HCT116 (cell line): ENCODE data around the gene SDC1.

Source experiments
- CTCF ChIP-seq, 3 experiments: fragments of 200-600 bp in 1 of 3; sonication (generic) in 1 of 3; IDR thresholded peaks in 2 of 3; conservative IDR thresholded peaks in 1 of 3; 2 replicates each; pipeline ENCODE4 v1.5.1; 2012 to 2017; ENCODE audit warnings: low read depth in 2 of 3, low read length in 2 of 3, antibody characterized with exemption in 1 of 3, borderline replicate concordance in 1 of 3, control low read depth in 1 of 3, mild to moderate bottlenecking in 1 of 3, mixed read lengths in 1 of 3, mixed run types in 1 of 3, moderate library complexity in 1 of 3; ENCODE audit not compliant: insufficient read depth in 1 of 3
- EZH2 ChIP-seq: fragments of 200-600 bp; sonication (generic); IDR thresholded peaks from 2 replicates; pipeline ENCODE4 v1.6.1; 2017; ENCODE audit warnings: antibody characterized with exemption, mixed run types
- EZH2phosphoT487 ChIP-seq: fragments of 200-600 bp; IDR thresholded peaks from 2 replicates; pipeline ENCODE4 v1.6.1; 2018; ENCODE audit warnings: antibody characterized with exemption, borderline replicate concordance
- FOSL1 ChIP-seq: IDR thresholded peaks from 2 replicates; pipeline ENCODE4 v1.6.1; 2012; ENCODE audit warnings: low read depth
- MAX ChIP-seq: IDR thresholded peaks from 2 replicates; pipeline ENCODE4 v1.6.1; 2012
- POLR2A ChIP-seq: IDR thresholded peaks from 2 replicates; pipeline ENCODE4 v1.7.0; 2011; ENCODE audit warnings: borderline replicate concordance; ENCODE audit not compliant: insufficient read depth, insufficient read length; ENCODE audit errors: extremely low read depth
- POLR2AphosphoS5 ChIP-seq: IDR thresholded peaks from 2 replicates; pipeline ENCODE4 v1.6.1; 2011; ENCODE audit warnings: mild to moderate bottlenecking, low read depth, low read length, moderate library complexity
- RAD21 ChIP-seq: IDR thresholded peaks from 2 replicates; pipeline ENCODE4 v1.6.1; 2012; ENCODE audit warnings: low read depth, mild to moderate bottlenecking
- SIN3A ChIP-seq: IDR thresholded peaks from 2 replicates; pipeline ENCODE4 v1.6.1; 2012; ENCODE audit warnings: low read depth
- TCF7L2 ChIP-seq: IDR thresholded peaks from 2 replicates; pipeline ENCODE4 v1.7.0; 2011; ENCODE audit warnings: borderline replicate concordance, inconsistent platforms; ENCODE audit not compliant: insufficient read depth, insufficient read length; ENCODE audit errors: extremely low read depth
- ZFX ChIP-seq: fragments of 450-650 bp; IDR thresholded peaks from 2 replicates; pipeline ENCODE4 v1.6.1; 2017
- ZNF274 ChIP-seq: fragments of 200-500 bp; sonication (Bioruptor generic); IDR thresholded peaks from 2 replicates; pipeline ENCODE4 v1.6.1; 2014; ENCODE audit warnings: mild to moderate bottlenecking, low read depth, low read length, inconsistent platforms
- TF ChIP-seq, protein P1 (sequence below): IDR thresholded peaks from 2 replicates; pipeline ENCODE4 v1.6.1; 2012; ENCODE audit warnings: low read depth

DNA sequence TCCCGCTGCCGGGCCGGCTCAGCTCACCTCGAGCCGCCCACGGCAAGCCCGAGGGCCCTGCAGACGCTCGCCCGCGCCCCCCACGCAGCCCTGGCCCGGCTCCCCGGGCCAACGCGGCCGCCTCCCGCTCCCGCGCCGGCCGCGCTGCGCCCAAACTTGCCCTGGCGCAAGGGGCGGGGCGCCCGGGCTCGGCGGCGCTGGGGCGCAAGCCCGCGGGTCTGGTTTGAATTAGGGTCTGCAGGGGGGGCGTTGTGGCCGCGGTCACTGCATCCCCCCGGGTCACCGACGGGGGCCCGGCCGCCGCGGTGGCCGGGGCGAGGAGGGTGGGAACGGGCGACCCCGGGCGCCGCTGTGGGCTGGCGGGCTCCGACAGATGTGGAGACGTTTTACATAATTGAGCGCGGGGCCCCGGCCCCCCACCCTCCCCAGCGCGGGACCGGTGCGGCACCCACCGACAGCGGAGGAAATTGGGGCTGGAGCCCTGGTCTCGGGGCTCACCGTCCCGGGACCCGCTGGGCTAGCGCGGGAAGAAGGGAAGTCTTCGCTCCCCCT is 690 bp downstream of the SDC1 start:
- TF ChIP-seq, protein P1, sequence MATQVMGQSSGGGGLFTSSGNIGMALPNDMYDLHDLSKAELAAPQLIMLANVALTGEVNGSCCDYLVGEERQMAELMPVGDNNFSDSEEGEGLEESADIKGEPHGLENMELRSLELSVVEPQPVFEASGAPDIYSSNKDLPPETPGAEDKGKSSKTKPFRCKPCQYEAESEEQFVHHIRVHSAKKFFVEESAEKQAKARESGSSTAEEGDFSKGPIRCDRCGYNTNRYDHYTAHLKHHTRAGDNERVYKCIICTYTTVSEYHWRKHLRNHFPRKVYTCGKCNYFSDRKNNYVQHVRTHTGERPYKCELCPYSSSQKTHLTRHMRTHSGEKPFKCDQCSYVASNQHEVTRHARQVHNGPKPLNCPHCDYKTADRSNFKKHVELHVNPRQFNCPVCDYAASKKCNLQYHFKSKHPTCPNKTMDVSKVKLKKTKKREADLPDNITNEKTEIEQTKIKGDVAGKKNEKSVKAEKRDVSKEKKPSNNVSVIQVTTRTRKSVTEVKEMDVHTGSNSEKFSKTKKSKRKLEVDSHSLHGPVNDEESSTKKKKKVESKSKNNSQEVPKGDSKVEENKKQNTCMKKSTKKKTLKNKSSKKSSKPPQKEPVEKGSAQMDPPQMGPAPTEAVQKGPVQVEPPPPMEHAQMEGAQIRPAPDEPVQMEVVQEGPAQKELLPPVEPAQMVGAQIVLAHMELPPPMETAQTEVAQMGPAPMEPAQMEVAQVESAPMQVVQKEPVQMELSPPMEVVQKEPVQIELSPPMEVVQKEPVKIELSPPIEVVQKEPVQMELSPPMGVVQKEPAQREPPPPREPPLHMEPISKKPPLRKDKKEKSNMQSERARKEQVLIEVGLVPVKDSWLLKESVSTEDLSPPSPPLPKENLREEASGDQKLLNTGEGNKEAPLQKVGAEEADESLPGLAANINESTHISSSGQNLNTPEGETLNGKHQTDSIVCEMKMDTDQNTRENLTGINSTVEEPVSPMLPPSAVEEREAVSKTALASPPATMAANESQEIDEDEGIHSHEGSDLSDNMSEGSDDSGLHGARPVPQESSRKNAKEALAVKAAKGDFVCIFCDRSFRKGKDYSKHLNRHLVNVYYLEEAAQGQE, result no peak
- TF ChIP-seq CTCF (IDR thresholded peaks at IDR 0.05 in 2 of 3, conservative IDR thresholded peaks at IDR 0.05 in 1 of 3; ENCODE audit: borderline replicate concordance in 1 of 3, insufficient read depth in 1 of 3, low read depth in 2 of 3, low read length in 2 of 3), result no peak
- TF ChIP-seq ZNF274, result no peak
- no peak for TF ChIP-seq EZH2phosphoT487
- no peak for TF ChIP-seq TCF7L2
- TF ChIP-seq SIN3A, result no peak
- TF ChIP-seq MAX, result no peak
- TF ChIP-seq POLR2A, result peak; percentile 22
- no peak for TF ChIP-seq RAD21
- TF ChIP-seq FOSL1, result no peak
- TF ChIP-seq EZH2, result no peak
- peak; percentile 52 for TF ChIP-seq ZFX
- TF ChIP-seq POLR2AphosphoS5, result peak; percentile 7; the same call in 1 of the 2 replicates
